WI38 (cell line): ENCODE results near the gene SLC41A1.

ENCODE experiments used
- H3K4me3 ChIP-seq: 2 replicates; pipeline ENCODE4 v1.5.1; 2011; ENCODE audit warnings: low read depth, mild to moderate bottlenecking, control low read depth, low read length
- CTCF ChIP-seq: IDR thresholded peaks from 2 replicates; pipeline ENCODE4 v1.5.1; 2012; ENCODE audit warnings: low read depth, mild to moderate bottlenecking, control low read depth, low read length

SLC41A1 gene

DNA sequence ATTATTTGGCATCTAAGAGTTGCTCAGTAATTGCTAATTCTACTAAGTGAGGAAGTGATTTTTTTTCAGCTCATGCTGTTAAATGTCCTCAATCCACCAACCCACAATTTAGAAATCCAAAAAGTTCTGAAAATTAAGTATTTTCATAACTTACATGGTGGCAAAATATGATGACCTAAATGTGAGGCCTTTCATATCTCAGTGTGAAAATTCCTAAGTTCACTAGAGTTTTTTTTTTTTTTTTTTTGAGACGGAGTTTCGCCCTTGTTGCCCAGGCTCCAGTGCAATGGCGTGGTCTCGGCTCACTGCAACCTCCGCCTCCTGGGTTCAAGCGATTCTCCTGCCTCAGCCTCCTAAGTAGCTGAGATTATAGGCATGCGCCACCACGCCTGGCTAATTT, 68.6 kb downstream of the SLC41A1 start:
- no peak for TF ChIP-seq CTCF
- no peak overlapping the region for H3K4me3 ChIP-seq

GRCh38 chr1:205743977-205744376, 69.0 kb downstream of the SLC41A1 start:
- no peak for TF ChIP-seq CTCF
- H3K4me3 ChIP-seq, result no peak overlapping the region

DNA sequence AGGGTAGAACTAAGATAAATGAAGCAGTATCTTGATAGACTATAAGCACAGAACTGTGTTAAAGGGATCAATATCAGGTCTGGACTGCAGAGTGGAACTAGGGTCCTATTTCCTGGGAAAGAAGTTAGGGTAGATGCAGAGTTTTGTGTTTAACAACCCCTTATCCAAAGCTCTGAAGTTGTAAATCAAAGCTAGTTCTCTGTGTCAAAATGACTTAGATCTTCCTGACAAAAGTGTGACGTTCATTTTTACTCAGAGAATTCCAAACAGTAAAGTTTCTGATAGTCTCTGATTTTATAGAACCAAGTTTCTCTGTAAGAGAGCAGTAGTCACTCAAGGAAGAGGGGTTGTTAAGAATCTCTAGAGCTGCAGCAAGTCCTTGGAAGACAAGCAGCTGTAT, 71.3 kb downstream of the SLC41A1 start:
- no peak overlapping the region for H3K4me3 ChIP-seq
- no peak for TF ChIP-seq CTCF

GRCh38 chr1:205739348-205740160, 73.4 kb downstream of the SLC41A1 start:
- no peak for TF ChIP-seq CTCF
- H3K4me3 ChIP-seq, result no peak overlapping the region
